OCI-LY7 (cell line): ENCODE data around the gene NDUFAF4. TPM values are rescaled to one million over a fixed set of nuclear protein-coding genes. Genes with fewer than 3 reads are reported as not detected.
A peak's percentile ranks its signal among the peaks of the same experiment; 100 is the strongest.

Experiments used
- BruUV-seq: library from RNA; stranded (reverse); fragments of 400-500 nt; replicated peaks from 2 replicates; lab custom pipeline; 2021; lab: Mats Ljungman, UMichigan
- CTCF ChIA-PET: fragments of 300-600 bp; sonication (Branson Sonifier 250); formaldehyde crosslinking; loops from one replicate; lab custom pipeline; 2022; ENCODE audit warnings: antibody characterized with exemption; ENCODE audit not compliant: unreplicated experiment; lab: Charles Lee
- POLR2A ChIA-PET: fragments of 300-600 bp; sonication (Branson Sonifier 250); formaldehyde crosslinking; loops from one replicate; lab custom pipeline; 2022; ENCODE audit warnings: antibody characterized with exemption; lab: Charles Lee
- DNase-seq: peaks from one replicate; pipeline ENCODE4 v3.0.0-alpha.2; 2015; ENCODE audit warnings: low spot score
- H2AFZ ChIP-seq: fragments of 200-600 bp; sonication (generic), shearing (Covaris generic); 2 replicates; pipeline ENCODE4 v1.6.1; 2014; ENCODE audit warnings: mild to moderate bottlenecking, antibody characterized with exemption, low read length, moderate library complexity
- H3K27ac ChIP-seq: fragments of 200-600 bp; sonication (generic); 2 replicates; pipeline ENCODE4 v1.5.1; 2014; ENCODE audit warnings: mixed run types, low read depth, mild to moderate bottlenecking, moderate library complexity, low read length, inconsistent platforms; ENCODE audit not compliant: poor library complexity, severe bottlenecking
- H3K36me3 ChIP-seq: fragments of 200-600 bp; sonication (generic); 2 replicates; pipeline ENCODE4 v1.6.1; 2014; ENCODE audit warnings: mild to moderate bottlenecking, antibody characterized with exemption, low read length, moderate library complexity, mixed read lengths; ENCODE audit not compliant: insufficient read depth
- H3K4me1 ChIP-seq: fragments of 200-600 bp; sonication (generic); 2 replicates; pipeline ENCODE4 v1.5.1; 2014; ENCODE audit warnings: mild to moderate bottlenecking, low read length; ENCODE audit not compliant: insufficient read depth, poor library complexity, severe bottlenecking
- H3K4me2 ChIP-seq: fragments of 200-600 bp; sonication (generic); 2 replicates; pipeline ENCODE4 v1.6.1; 2014; ENCODE audit warnings: mild to moderate bottlenecking, low read length
- H3K4me3 ChIP-seq: fragments of 200-600 bp; sonication (generic); 2 replicates; pipeline ENCODE4 v1.5.1; 2014; ENCODE audit warnings: mild to moderate bottlenecking, low read depth, low read length; ENCODE audit not compliant: poor library complexity, severe bottlenecking
- H3K79me2 ChIP-seq: fragments of 200-600 bp; sonication (generic); 2 replicates; pipeline ENCODE4 v1.6.1; 2016; ENCODE audit warnings: low read depth, mild to moderate bottlenecking, low read length, moderate library complexity, mixed read lengths; ENCODE audit not compliant: insufficient read depth
- H3K9me2 ChIP-seq: fragments of 200-600 bp; sonication (generic); 2 replicates; pipeline ENCODE4 v1.6.1; 2016; ENCODE audit warnings: mild to moderate bottlenecking, low read length, mixed read lengths; ENCODE audit not compliant: insufficient read depth
- H3K9me3 ChIP-seq: fragments of 200-600 bp; sonication (generic); 2 replicates; pipeline ENCODE4 v1.6.1; 2014; ENCODE audit warnings: mild to moderate bottlenecking, mixed run types, low read length, mixed read lengths
- H4K20me1 ChIP-seq: fragments of 200-600 bp; sonication (generic); 2 replicates; pipeline ENCODE4 v1.6.1; 2014; ENCODE audit warnings: mild to moderate bottlenecking, antibody characterized with exemption, low read length, moderate library complexity, mixed read lengths; ENCODE audit not compliant: insufficient read depth
- CTCF ChIP-seq: fragments of 200-600 bp; sonication (generic); conservative IDR thresholded peaks from 2 replicates; pipeline ENCODE4 v1.5.1; 2014; ENCODE audit warnings: mild to moderate bottlenecking, antibody characterized with exemption, low read length, moderate library complexity, mixed read lengths
- EZH2phosphoT487 ChIP-seq: fragments of 200-600 bp; sonication (generic); IDR thresholded peaks from 2 replicates; pipeline ENCODE4 v1.6.1; 2018; ENCODE audit warnings: low read depth, borderline replicate concordance, mild to moderate bottlenecking, mixed run types, antibody characterized with exemption, low read length, moderate library complexity, mixed read lengths
- intact Hi-C: fragments of 100-400 bp; cut with micrococcal nuclease; formaldehyde crosslinking; loops from one replicate; pipeline ENCODE4 v1.10.0; 2022; ENCODE audit not compliant: unreplicated experiment
- total RNA-seq, 2 experiments: library from RNA; depleted of rRNA in 1 of 2; stranded (reverse); fragments of >200 nt in 1 of 2; shearing (Covaris generic) in 1 of 2; gene quantifications; 2 replicates each; pipeline ENCODE4 v1.2.3, GENCODE V29; 2014 to 2022

The NDUFAF4 gene
- total RNA-seq, 2 experiments from 2014 or later: 31.5 to 80.4 TPM

- peaks cover 5% of the 10 kb centered on the region; the same call in 1 of the 2 replicates for H3K79me2 ChIP-seq
- ChIA-PET POLR2A (no interaction called here), CTCF (no interaction called here)
- H2AFZ ChIP-seq: no peak overlapping the region
- H3K9me2 ChIP-seq: no peaks in the 10 kb centered on the region
- H3K4me2 ChIP-seq: no peak overlapping the region
- intact Hi-C loops: no loop called here
- H4K20me1 ChIP-seq: no peaks in the 10 kb centered on the region
- no peaks in the 10 kb centered on the region for H3K36me3 ChIP-seq
- DNase-seq: no peak
- H3K9me3 ChIP-seq: no peaks in the 10 kb centered on the region
- peaks cover 12% of the 10 kb centered on the region for H3K4me1 ChIP-seq
- no peak for TF ChIP-seq EZH2phosphoT487
- no peak for TF ChIP-seq CTCF
- H3K27ac ChIP-seq: no peak overlapping the region
- no peak overlapping the region for H3K4me3 ChIP-seq
- no TSS peak for BruUV-seq
Measured at GRCh38 chr6:96929741-96930140, 32.0 kb upstream of the NDUFAF4 start.

GRCh38 chr6:96927660-96928059 is 30.0 kb upstream of the NDUFAF4 start:
- no peaks in the 10 kb centered on the region for H3K9me2 ChIP-seq
- no peaks in the 10 kb centered on the region for H3K36me3 ChIP-seq
- no peak overlapping the region for H3K4me3 ChIP-seq
- CTCF ChIA-PET: no interaction called here
- no peak overlapping the region for H3K27ac ChIP-seq
- no peak overlapping the region for H3K4me2 ChIP-seq
- no peak for DNase-seq
- no peaks in the 10 kb centered on the region for H4K20me1 ChIP-seq
- no peak overlapping the region for H2AFZ ChIP-seq
- intact Hi-C loops: no loop called here
- BruUV-seq: no TSS peak
- peaks cover 5% of the 10 kb centered on the region; the same call in 1 of the 2 replicates for H3K79me2 ChIP-seq
- peaks cover 20% of the 10 kb centered on the region for H3K4me1 ChIP-seq
- H3K9me3 ChIP-seq: no peaks in the 10 kb centered on the region
- POLR2A ChIA-PET: interaction anchor here (0.9 to 1.0 kb wide), 3 partner anchors 14 to 42 kb away, joined by 3 to 4 read pairs (median 4); no protein-coding TSS in a partner anchor
- TF ChIP-seq EZH2phosphoT487: no peak
- TF ChIP-seq CTCF: no peak

- Histone ChIP-seq H4K20me1 (no peaks in the 10 kb centered on the region), H3K4me3 (no peak overlapping the region), H3K36me3 (no peaks in the 10 kb centered on the region), H3K9me2 (no peaks in the 10 kb centered on the region), H3K79me2 (peaks cover 5% of the 10 kb centered on the region; the same call in 1 of the 2 replicates), H3K9me3 (no peaks in the 10 kb centered on the region), H3K27ac (no peak overlapping the region), H2AFZ (no peak overlapping the region), H3K4me2 (peak overlapping the region; percentile 84), H3K4me1 (peaks cover 20% of the 10 kb centered on the region)
- BruUV-seq: no TSS peak
- ChIA-PET POLR2A (interaction anchor here (0.7 to 1.4 kb wide), 3 partner anchors 11 to 110 kb away, joined by 3 read pairs; no protein-coding TSS in a partner anchor), CTCF (no interaction called here)
- intact Hi-C loops: no loop called here
- TF ChIP-seq CTCF: no peak
- DNase-seq: no peak
Measured at GRCh38 chr6:96926425-96926824, 28.7 kb upstream of the NDUFAF4 start.
